Right ventricle myocardium superior (tissue), 1 donor: ENCODE data around the gene MLST8. TPM values are rescaled to one million over a fixed set of nuclear protein-coding genes. Genes with fewer than 3 reads are reported as not detected.

Experiments
- ATAC-seq: fragments of 200-7000 bp; cut with Tn5 transposase; one replicate; pipeline ENCODE4 v1.9.1; 2020; ENCODE audit warnings: mild to moderate bottlenecking; ENCODE audit not compliant: poor library complexity
- DNase-seq: peaks from one replicate; pipeline ENCODE4 v3.0.0-alpha.2; 2020
- intact Hi-C: fragments of 100-400 bp; cut with DNase I; formaldehyde crosslinking; loops from one replicate; pipeline ENCODE4 v1.11.2; 2022
- long read RNA-seq: library from polyadenylated mRNA; unstranded; transcript quantifications from one replicate; pipeline ENCODE4 v2.0.0, GENCODE V29; 2021
- total RNA-seq: library from RNA; stranded (reverse); fragmentation: NEBNext Ultra II Directional; extraction: Animal tissue kit (Norgen Biotek cat#: 25700); gene quantifications from one replicate; pipeline ENCODE4 v1.2.1, GENCODE V29; 2021
- donor health status: DM: no; HTN: yes; CAD: no; lungs with severe emphysema.

Gene MLST8, protein sequence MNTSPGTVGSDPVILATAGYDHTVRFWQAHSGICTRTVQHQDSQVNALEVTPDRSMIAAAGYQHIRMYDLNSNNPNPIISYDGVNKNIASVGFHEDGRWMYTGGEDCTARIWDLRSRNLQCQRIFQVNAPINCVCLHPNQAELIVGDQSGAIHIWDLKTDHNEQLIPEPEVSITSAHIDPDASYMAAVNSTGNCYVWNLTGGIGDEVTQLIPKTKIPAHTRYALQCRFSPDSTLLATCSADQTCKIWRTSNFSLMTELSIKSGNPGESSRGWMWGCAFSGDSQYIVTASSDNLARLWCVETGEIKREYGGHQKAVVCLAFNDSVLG
- 23.2 TPM for total RNA-seq
- long read RNA-seq, transcript MLST8-232 (9 exons, 1,870 nt), result major isoform, 52 of 140 reads
- long read RNA-seq, transcript MLST8-203 (9 exons, 1,691 nt), result minor isoform, 23 of 140 reads
- long read RNA-seq, transcript MLST8-215 (9 exons, 1,861 nt), result minor isoform, 13 of 140 reads
- long read RNA-seq, transcript MLST8-230 (8 exons, 2,116 nt), result minor isoform, 7 of 140 reads
- long read RNA-seq, partial matches to known transcripts, result 13 of 140 reads
- long read RNA-seq, other reads (novel, unspliced or antisense), result 23 of 140 reads

DNA sequence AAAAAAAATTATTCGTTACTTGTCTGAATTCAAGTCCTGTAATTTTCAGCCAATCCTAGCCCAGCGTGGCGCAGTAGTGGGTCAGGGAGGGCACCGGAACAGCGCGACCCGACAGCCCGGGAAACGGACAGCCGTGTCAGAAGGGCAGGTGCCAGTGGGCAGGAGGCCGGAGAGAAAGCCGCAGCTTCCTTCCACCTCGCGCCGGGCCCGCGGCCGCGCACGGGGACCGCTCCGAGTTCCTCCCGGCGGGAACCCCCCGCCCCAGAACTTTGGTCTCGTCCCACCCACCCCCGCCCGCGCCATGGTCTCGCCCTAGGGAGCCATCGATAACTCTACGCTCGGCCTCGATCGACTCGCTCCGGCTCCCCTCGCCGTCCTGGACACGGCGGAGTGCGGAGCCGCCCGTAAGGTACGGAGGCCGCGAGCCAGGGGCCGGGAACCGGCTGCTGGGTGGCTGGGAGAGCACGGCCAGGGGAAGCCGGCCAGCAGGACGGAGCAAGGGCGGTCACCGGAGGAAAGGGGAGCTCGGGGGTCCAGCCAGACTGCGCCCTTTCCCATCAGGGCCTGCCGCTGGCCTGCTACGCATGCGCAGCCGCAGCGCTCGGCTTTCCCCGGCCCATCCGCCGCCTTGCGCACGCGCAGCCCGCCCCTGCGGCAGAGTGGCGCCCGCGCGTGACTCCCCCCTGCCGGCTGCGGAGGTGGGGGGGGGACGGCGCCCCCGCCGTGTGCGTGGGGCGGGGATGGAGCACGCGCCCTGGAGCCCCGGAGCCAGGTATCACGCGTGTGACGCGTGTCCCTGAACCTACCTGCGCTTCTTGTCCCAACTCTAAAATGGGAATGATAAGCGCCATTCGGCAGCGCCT lies at the start of gene MLST8:
MLST8 (plus strand) TSS at position 351 of the 863 bp plus-strand sequence. CDS start 632 bp downstream, outside the sequence.
- peak; percentile 91 for ATAC-seq
- intact Hi-C loops, result no loop called here
- DNase-seq, result peak; percentile 92

DNA sequence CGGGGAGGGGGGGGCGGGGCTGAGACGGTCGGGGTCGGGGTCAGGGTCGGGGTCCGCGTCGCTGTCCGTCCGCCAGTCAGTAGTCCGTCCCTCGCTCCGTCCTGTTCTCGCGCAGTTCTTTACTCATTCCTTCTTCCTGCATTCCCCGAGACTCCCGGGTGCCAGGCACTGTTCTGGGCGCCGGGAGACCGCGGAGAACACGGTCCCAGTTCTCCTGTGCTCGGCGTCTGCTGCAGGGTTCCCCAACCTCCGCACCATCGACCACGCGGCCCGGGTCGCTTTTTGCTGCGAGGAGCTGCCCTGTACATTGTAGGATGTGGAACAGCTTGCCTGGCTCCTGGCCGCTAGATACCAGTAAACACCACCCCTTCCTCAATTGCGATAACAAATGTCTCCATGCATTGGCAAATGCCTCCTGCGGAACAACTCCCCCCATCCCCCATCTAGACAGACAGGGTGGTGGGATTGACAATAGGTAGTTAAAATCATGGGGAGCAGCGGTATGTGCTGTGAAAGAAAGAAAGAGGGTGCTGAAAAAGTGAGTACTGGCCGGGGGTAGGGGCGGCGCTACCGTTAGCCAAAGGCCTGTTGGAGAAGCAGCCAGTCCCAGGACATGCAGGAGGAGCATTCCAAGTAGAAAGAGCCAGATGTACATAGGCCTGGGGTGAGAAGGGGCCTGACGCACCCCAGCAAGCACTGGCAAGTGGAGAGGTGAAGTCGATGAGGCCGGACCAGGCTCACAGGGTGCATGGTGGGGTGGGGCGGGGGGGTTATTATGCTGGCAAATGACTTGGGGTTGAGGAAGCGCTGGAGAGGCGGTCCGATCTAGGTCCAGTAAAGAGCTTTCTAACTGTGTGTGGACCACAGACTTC lies 49.0 kb upstream of the MLST8 start:
- no peak for DNase-seq
- ATAC-seq, result no peak
- intact Hi-C loops, result no loop called here

DNA sequence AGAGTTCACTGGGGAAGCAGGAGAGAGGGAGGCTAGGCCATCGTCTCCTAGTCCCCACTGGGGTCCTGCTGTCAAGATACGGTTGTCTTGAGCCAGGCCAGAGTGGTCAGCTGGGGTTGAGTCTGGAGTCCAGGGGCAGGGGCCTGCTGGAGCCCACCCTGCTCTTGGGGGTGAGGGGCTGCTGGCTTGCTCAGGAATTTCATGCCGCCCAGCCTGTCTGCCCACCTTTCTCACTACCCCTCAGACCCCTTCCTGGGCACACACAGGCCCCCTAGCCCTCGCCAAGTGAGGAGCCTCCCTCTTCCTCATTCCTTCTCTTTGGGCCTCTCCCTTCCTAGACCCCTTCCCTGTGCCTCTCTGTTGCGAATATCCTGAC lies 48.4 kb upstream of the MLST8 start:
- intact Hi-C loops, result no loop called here
- DNase-seq (no peak), ATAC-seq (no peak)

DNA sequence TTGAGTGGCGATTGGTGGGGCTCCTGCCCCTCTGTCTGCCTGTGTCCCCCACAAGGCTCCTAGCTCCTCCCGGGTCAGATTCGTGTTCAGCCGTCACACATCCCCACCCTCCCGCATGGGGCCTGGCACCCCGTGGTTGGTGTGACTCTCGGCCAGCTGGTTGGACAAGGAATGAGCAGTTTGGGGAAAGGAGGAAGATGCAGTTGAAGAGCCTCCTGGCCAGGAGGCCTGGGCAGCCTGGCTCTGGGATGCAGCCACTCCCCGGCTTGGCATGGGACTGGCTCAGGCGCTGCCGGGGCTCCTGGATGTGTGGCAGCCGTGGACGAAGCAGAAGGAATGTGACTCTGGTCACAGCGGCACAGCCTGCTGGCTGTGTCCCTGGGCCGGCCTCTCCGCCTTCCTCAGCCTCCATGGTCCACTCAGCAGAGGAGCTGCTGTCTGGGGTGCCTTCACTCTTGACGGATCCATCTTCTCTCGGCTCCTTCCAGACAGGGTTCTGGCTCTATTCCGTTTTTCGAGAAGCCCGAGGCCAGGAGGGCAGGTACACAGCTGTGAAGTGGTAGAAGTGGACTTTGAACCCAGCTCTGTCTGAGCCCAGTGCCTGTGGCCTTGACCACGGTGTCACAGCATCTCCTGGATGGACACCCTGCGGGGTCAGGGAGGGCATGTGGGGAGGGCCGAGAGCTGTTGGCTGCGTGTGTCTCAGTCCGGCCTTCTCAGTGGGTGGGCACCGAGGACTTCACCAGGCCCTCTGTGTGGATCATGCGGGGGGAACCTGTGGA lies 47.6 kb upstream of the MLST8 start:
- ATAC-seq (no peak), DNase-seq (no peak)
- intact Hi-C loops, result no loop called here

DNA sequence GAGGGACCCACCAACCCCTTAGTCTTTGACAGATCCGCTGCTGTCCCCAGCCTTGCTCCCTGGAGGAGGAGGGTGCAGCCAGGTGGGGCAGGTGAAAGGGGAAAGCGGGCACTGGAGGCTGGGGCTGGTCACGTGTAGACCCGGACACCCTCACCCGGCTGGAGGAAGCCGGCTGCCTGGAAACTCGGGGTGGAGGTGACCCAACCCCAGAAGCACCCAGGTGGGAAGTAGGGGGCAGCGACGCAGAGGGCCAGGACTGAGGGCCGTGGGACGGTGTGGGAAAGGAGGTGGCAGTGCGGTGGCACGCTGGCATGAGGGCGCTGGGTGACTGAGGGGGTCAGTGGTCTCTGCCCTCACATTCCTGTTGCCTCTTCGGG lies 47.0 kb upstream of the MLST8 start:
- DNase-seq (no peak), ATAC-seq (no peak)
- intact Hi-C loops, result no loop called here

DNA sequence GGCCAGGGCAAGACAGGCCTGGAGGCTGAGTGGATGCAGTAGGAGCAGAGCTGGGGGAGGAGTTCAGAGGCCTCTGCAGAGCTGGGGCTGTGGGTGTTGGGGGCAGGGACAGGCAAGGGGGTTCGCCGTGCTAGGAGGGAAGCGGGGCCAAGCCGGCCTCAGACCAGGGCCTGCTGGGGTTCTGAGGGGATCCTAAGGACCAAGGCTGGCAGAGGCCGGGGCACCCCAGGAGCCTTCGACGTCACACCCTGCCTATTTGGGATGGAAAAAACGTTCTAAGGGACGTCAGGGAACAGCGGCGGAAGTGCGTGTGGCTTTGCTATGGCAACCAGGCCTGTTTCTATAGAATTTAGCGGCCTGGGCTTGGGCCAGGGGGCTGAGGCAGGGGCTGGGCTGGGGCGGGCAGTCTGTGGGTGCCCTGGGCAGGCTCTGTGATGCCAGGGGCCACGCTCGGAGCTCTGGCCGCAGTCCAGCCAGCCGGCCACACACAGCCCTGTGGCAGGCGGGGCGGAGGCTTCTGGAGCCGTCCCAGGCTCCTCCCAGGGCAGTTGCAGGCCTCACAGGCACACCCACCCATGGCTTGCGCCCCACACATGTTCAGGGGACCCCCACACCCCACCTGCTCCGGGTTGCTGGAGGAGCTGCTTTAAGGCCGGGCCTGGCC lies 45.9 kb upstream of the MLST8 start:
- intact Hi-C loops, result no loop called here
- ATAC-seq (no peak), DNase-seq (peak; percentile 75)

DNA sequence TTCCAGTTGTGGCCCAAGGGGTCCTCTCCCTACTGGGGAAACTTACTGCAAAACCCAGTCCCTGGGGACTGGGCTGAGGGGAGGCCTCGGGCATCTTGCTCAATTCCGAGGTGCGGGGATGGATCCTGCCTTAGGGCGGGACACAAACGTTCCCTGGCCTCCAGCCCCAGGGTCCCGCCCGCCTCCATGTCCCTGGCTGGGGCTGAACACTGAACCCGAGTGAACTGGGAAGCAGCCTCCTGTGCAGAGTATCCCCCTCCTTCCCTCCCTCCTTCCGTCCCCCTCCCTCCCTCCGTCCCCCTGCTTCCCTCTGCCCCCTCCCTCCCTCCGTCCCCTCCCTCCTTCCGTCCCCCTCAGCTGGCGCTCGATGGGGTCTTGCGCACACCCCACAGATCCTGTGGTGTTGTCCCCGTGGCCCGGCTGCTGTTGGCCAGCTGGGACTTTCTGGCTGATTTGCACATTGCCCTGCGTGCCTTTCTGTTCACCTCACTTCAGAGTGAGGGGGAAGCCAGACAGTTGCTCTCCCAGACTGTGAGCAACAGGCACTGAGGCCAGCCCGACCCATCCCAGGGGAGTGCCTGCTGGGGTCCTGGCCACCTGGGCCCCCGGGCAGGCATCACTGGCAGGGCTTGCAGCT lies 44.2 kb upstream of the MLST8 start:
- peak; percentile 62 for ATAC-seq

DNA sequence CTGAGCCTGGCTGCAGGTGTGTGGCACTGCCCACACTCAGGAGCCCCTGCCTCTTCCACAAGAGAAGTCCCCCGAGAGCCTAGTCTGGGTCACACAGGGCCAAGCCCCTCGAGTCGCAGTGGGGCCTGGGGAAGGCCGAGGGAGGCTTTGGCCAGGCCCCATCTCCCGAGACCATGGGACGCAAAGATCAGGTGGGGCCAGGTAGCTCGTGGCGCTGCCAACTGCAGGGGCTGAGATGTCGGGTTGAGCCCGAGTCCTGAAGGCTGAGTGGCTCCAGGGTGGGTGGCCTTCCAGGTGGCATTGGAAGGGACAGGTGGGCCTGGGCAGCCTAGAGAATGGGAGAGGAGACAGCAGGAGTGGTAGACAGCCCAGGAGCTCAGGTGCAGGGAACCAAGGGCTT lies 43.3 kb upstream of the MLST8 start:
- intact Hi-C loops, result no loop called here
- no peak for ATAC-seq

More for the DNA sequence above, 44.2 kb upstream of the MLST8 start:
- intact Hi-C loops, result no loop called here
- DNase-seq, result peak; percentile 77

DNA sequence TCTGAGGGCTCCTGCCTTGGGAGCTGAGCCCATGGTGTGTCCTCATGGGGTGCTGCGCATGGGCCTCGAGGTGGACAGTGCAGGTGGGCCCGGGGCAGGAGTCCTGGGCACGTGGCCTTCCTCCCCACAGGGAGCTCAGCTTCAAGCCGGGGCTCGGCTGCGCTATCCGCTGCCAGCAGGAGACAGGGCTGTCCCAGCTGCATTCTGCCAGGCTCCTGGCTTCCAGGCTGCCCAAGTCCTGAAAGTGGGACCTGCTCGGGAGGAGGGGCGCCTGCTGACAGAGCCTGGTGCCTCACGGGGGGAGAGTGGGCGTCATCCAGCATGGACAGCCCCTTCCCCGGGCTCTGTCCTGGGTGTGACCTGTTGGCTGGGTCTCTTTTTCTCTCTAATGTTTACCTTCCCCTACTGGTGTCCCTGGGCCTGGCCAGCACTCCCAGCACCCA lies 42.6 kb upstream of the MLST8 start:
- intact Hi-C loops, result no loop called here

More for the DNA sequence above, 43.3 kb upstream of the MLST8 start:
- no peak for DNase-seq

DNA sequence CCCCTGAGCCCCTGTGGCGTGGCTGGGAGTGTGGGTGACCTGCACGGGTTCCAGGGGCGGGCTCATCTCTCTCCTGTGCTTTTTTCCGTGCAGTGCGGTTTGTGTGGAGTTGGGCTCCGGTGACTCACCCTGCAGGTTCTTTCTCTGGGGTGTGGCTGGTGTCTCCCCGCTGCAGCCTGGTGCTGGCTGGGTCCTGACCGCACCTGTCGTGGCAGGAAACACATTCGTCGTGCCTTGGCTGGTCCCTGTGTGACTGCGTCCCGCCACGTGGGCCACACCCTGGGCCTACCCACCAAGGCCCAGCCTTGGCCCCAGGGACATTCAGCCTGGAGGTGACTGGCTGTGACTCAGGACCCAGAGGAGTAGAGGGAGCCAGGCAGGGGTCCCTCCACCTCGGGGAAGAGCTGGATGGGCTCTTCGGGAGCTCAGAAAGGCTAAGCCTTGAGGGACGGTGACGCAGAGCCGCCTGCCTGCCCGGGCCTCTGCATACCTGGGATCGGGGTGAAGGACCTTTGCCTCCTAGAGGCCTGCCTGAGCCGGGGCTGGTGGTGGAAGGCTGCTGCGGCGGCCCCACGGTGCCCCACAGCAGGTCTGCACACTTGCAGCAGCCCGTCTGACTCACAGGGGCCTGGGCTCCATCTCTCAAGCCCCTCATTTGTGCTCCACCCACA lies 41.9 kb upstream of the MLST8 start:
- ATAC-seq (no peak), DNase-seq (no peak)
- intact Hi-C loops, result no loop called here

More for the DNA sequence above, 42.6 kb upstream of the MLST8 start:
- ATAC-seq, result no peak
- no peak for DNase-seq

DNA sequence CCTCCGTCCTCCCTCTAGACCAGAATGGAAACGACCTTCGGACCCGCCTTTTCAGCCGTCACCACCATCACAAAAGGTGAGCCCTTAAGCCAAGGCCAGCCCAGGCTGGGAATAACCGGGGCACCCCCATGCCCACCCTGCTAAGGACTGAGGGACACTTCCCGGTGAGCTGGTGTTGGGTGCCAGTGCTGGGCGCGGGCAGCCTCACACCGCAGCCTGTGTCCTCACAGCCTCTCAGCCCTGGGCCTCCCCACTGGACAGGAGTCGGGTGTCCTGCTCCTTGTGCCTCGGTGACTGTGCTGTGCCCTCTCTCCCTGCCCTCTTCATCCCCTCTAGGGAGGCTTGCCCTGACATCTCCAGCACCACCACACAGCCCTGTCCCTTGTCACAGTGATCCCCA lies 39.4 kb upstream of the MLST8 start:
- intact Hi-C loops, result no loop called here
- DNase-seq, result no peak
- no peak for ATAC-seq

DNA sequence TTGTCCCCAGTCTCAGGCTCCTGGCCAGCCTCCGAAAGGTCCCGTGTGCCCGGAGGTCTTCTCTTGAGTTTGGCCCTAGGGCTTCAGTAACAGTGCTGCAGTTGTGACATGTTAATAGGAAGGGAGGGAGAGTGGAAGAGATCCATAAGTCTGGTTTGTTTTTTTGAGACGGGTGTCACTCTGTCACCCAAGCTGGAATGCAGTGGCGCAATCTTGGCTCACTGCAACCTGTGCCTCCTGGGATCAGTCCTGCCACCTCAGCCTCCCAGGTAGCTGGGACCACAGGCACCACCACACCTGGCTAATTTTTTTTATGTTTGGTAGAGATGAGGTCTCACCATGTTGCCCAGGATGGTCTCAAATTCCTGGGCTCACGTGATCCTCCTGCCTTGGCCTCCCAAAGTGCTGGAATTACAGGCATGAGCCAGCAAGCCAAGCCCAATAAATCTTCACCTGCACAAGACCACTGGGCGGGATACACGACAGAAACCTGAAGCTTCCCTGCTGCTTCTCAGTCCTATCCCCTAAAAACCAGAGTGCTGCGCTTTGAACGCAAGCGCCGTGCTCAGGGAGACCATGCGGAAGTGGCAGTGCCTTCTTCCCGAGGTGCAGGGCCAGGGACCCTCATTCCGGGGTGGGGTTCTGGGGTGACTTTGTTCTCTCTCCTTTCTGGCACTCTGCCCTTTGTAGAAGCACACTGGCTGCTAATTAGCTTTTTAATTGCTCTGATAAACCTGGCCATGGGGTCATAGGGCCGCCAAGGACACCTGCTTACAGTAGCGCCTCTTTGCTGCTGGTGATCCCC lies 38.8 kb upstream of the MLST8 start:
- ATAC-seq (no peak), DNase-seq (no peak)
- intact Hi-C loops, result no loop called here

DNA sequence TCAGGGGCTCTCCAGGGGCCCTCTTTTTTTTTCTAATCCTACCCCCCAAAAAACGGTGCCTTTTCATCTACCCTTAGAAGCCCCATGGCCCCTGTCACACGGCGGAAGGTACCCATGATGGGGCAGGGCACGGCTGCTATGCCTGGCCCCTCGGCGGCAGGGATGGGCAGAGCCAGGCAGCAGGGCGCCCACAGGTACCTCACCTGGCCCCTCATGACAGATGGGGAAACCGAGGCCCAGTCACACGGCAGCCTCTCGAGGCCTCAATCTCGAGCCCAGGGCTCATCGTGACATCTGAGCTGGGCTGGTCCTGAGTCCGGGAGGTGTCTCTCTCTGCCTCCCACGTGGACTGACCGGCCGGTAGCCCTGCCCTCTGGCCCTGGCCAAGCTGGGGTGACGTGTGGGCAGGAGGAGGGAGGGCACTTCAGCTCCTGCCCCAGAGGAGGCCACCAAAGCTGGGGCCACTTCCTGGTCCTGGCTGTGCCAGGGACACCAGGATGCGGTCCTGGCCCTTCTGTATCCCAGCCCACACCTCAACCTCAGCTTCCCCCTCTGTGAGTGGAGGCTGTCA lies 38.1 kb upstream of the MLST8 start:
- intact Hi-C loops, result no loop called here
- no peak for DNase-seq
- ATAC-seq, result no peak

DNA sequence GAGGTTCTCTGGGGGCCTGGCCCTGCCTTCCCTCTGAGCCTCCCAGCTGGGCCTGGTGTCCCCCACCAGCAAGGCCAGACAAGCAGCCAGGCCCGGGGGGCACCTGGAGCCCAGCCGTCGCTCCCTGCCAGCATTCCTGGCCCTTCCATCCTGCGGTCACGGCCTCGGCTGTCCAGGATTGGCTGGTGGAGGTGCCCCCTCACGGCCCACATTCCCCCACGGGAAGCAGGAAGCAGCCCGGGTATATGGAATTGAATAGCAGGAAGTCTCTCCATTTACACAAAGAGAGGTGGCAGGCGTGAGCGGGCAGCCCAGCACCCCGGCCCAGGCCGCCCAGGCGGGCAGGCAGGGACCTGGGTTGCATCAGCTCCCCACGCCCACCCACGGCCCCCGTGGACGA lies 35.2 kb upstream of the MLST8 start:
- DNase-seq (no peak), ATAC-seq (peak; percentile 26)
- intact Hi-C loops, result no loop called here
